Stimulated activated CD4-positive, alpha-beta T cell treated with anti-CD3 and anti-CD28 coated beads, Interleukin-4, amount 100 ng/mL, for 4 hours (primary cell): ENCODE data around the gene PLCB4.

Experiments
- DNase-seq, 2 experiments: peaks; one replicate each; pipeline ENCODE4 v3.0.0-alpha.2; 2020

Gene PLCB4

DNA sequence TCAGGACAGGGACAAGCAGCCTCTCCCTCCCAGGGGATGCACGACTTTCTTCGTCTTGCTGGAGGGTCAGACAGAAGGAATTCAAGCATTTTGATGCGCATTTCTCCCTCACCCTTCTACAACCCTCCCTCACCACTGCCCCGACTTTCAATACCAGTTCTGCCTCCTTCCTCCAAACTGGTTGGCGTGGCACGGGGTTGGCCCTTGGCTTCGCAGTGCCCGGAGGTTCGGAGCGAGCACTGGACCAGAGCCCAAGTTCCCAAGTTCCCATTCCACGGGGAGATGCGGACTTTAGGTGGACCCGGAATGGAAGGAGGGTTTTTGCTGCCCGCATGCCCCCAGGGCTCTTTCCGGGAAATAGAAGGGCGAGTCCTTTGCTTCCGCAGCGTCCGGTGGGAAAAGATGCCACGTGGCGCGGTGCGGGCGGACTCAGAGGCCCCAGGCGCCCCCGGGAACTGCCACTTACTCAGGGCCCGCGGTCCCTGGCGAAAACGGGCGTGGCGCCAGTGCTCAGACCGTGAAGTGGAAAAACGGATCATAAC lies 437.5 kb downstream of the PLCB4 start:
- DNase-seq: no peak

- DNase-seq: no peak
Observed at GRCh38 chr20:9506964-9507369, 438.1 kb downstream of the PLCB4 start.

- no peak for DNase-seq
Observed at GRCh38 chr20:9507544-9508239, 438.8 kb downstream of the PLCB4 start.

GRCh38 chr20:9508240-9508661 lies 439.4 kb downstream of the PLCB4 start:
- DNase-seq: no peak

GRCh38 chr20:9508696-9509178 lies 439.9 kb downstream of the PLCB4 start:
- no peak for DNase-seq

DNA sequence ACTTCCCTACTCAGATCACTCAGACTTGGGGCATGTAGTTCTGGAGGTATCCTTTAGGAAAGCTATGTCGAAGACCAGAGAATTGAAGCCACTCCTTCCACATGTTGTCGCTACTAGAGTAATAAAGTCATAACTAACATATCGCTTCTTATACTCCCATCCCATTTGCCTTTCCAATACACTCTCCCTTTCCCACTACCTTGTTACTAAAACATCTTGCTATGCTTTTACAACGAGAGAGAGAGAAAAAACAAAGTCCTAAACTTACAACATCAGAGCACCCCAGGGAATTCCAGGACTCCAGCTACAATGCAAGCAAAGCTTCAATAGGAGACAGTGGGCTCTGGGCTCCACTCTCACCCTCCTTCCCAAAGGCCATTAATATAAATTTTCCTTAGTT lies 440.4 kb downstream of the PLCB4 start:
- DNase-seq: no peak

DNA sequence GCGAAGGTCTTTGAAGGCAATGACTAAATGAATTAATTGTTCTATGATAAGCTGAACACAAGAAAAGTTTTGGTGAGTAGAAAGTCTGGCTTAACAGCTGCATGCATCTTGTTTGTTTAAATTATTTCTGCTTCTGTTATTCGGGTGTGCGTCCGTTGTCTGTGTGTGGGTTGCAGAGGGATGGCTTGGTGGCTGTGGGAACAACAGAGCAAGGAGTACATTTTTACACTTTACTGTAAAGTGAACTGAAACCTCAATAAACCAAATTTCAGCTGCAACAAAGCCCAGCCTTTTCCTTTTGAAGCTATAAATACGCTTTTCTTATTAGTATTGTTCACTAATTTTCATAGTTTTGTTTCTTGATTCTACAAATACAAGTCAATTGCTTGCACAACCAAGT lies 442.0 kb downstream of the PLCB4 start:
- DNase-seq: no peak

DNA sequence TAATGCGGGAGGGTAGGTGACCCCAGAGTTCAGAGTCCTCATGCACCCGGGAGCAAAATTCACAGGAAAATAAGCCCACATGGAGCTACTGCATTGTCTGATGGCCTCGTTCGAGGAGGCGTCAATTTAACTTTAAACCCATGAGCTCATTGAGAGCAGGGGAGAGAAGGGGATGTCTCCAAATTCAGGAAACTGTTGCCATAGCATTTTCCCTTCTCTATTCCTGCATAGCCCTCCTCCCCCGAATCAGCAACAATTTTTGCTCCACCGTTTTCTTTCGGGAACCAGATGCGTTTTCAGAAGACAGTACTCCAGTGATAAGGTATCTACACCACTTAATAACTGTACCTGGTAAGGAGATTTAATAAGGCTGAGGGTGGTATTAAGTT lies 445.2 kb downstream of the PLCB4 start:
- no peak for DNase-seq

DNA sequence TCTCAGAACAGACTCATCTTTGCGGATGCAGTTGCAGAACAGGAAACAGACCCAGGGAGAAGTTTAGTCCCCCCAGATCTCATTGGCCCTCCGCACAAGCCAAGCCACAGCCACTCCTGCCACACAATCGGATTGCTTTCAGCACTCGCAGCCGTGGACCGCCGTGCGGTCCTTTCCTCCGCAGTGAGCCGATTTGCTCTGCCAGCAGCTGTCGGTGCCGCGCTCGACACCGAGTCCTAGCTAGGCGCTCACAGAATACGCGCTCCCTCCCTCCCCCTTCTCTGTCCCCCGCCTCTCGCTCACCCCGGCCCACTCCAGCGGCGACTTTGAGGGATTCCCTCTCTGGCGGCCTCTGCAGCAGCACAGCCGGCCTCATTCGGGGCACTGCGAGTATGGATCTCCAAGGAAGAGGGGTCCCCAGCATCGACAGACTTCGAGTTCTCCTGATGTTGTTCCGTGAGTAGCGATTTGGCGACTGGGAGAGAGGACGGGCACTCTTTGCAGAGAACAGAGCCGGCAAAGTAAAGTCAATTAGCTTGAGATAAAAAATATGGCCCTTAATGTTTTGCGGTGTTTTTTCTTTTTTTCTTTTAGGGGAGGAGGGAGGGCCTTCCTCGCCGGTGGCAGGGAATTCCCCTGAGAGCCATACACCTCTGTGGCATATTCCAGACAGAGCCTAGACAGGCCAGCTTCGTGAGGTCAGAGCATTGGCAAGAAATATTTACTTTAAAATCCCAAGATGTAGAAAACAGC lies 445.8 kb downstream of the PLCB4 start, which contains the start of gene LAMP5:
Gene LAMP5, plus strand, starts transcription at position 130 of the 753 bp plus-strand sequence. Its CDS starts 263 bp downstream, at position 393.
- no peak for DNase-seq

- DNase-seq: no peak
Observed at GRCh38 chr20:9515214-9515585, 446.3 kb downstream of the PLCB4 start.

DNA sequence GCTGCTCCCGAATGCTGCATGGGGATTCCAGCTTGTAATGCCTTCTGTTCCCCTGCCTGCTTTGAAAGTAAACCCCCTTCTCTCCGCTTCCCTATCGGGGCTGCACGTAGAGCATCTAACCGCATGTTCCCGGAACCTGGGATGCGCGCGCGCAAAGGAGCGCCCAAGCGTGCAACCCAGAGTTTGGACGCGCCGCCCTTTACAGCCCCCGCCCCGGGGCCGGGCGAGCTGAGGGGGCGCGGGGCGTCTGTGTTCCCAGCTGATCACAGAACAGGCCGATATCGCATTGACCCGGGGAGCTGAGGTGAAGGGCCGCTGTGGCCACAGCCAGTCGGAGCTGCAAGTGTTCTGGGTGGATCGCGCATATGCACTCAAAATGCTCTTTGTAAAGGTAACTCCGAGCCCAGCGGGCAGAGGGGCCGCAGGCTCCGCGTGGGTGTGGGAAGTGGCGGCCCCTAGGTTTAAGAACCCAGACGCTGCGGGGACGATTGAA lies 446.9 kb downstream of the PLCB4 start:
- no peak for DNase-seq

- DNase-seq: no peak
Observed at GRCh38 chr20:9516234-9516871, 447.5 kb downstream of the PLCB4 start.

GRCh38 chr20:9517297-9518162 lies 448.6 kb downstream of the PLCB4 start:
- no peak for DNase-seq

- DNase-seq: no peak
Observed at GRCh38 chr20:9518576-9519175, 449.8 kb downstream of the PLCB4 start.

DNA sequence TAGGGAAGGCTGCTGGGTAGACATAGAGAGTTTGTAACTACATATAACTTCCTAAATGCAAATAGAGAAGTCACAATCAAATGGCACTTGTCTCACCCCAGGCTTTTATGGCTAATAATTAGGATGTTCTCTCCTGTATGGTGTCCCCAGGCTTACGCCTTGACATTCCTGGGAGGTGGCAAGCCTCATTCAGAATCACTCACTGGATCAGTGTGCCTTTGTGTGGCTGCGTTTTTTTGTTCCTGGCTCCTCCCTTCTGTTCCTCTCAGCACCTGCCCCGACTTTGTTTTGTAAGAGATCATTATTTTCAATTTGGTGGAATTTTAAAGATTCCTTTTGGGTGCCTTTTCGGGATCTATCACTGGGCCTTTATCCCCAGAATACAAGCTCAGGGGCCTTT lies 451.2 kb downstream of the PLCB4 start:
- no peak for DNase-seq

DNA sequence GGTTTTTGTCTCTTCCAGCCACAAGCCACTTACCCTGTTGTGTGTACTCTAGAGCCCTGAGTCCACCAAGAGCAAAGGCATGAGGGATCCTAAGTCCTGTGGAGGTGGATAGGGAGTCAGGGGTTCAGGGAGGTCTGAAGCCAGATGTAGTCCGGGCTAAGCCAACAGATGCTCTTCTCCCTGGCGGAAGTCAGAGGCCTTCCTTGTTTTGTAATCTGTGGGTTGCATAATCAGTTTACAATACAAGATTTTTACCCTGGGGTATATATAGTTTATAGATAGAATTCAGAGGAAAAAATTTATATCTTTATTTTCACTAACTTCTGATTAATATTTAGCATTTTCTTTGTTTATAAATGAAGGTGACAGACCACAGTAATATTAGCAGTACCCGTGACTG lies 454.7 kb downstream of the PLCB4 start:
- DNase-seq: no peak
